Measurements from ENCODE around the gene NOP53. TPM values are rescaled to one million over a fixed set of nuclear protein-coding genes. Genes with fewer than 3 reads are reported as not detected.
A peak's percentile ranks its signal among the peaks of the same experiment; 100 is the strongest.

NOP53 gene
- total and polyA plus RNA-seq, 9 of the 15 experiments (the other 6 are each of a cell fraction or from before 2014, with no cell fraction given): 6.5 to 274 (median 145) TPM

- Histone ChIP-seq H3K9me1 (ENCODE audit: control insufficient read depth, insufficient read depth, low read length) (no peaks in the 10 kb centered on the region), H3K9ac (ENCODE audit: insufficient read depth in 1 of 2, low read depth in 2 of 2, low read length in 2 of 2) (peak overlapping the region in 1 of 2 experiments; percentile 55; a peak in 1 of 4 replicates), H3K9me3 (replicated peaks; ENCODE audit: control insufficient read depth, insufficient read depth, low read depth, low read length) (no peaks in the 10 kb centered on the region), H3K36me3 (ENCODE audit: control insufficient read depth, insufficient read depth, low read length) (peaks cover 20% of the 10 kb centered on the region; the same call in 2 of the 3 replicates), H3K27me3 (ENCODE audit: control insufficient read depth in 2 of 2, insufficient read depth in 2 of 2, low read length in 2 of 2) (no peaks in the 10 kb centered on the region), H3K27ac (ENCODE audit: extremely low read depth, low read depth, low read length) (no peak overlapping the region), H3K4me1 (replicated peaks in 1 of 2; ENCODE audit: control insufficient read depth in 2 of 2, insufficient read depth in 2 of 2, low read length in 2 of 2) (peaks cover 13 to 41% of the 10 kb centered on the region in 2 experiments), H3K4me3 (no peak overlapping the region), H3K4me2 (ENCODE audit: insufficient read depth, low read length) (no peak overlapping the region), H3K79me2 (ENCODE audit: control insufficient read depth, insufficient read depth, low read length) (peaks cover 23% of the 10 kb centered on the region), H4K20me1 (replicated peaks; ENCODE audit: control insufficient read depth, insufficient read depth, low read length) (no peaks in the 10 kb centered on the region), H2AFZ (ENCODE audit: low read depth, low read length) (no peak overlapping the region)
- no peak for FAIRE-seq
- ATAC-seq: no peak
- intact Hi-C loops (cut with micrococcal nuclease): no loop called here
- WGBS (ENCODE audit: insufficient coverage, low coverage, missing lambda C conversion rate): 65% methylated on average over 26 of the region's 32 CpGs
- in situ Hi-C loops (cut with MboI): no loop called here
- no peak for DNase-seq (ENCODE audit: extremely low read depth in 1 of 4, low spot score in 3 of 4)
- ChIA-PET POLR2A (interaction anchor here (0.6 to 1.1 kb wide), 3 partner anchors 13 to 288 kb away, joined by 3 read pairs; no protein-coding TSS in a partner anchor), CTCF (ENCODE audit: low intra/inter-chr PET ratio) (no interaction called here)
- no TSS peak for BruUV-seq (replicated peaks)
- no peak for TF ChIP-seq SRSF9 (IDR thresholded peaks at IDR 0.05; ENCODE audit: borderline replicate concordance, low read depth, low read length)
- no peak for TF ChIP-seq ID3 (CRISPR knock-in tag; IDR thresholded peaks at IDR 0.05)
- no peak for TF ChIP-seq ID3 (tag; IDR thresholded peaks at IDR 0.05)
- peak; percentile 52 for TF ChIP-seq RBFOX2 (IDR thresholded peaks at IDR 0.05; ENCODE audit: low read depth, low read length)
- peak; percentile 62; the same call in 1 of the 2 replicates for TF ChIP-seq ZNF263 (CRISPR knock-in tag; IDR thresholded peaks at IDR 0.05; ENCODE audit: borderline replicate concordance)
- peak; percentile 100 for TF ChIP-seq ZBTB33 (CRISPR knock-in tag; IDR thresholded peaks at IDR 0.05)
- peak; percentile 21; the same call in 1 of the 2 replicates for TF ChIP-seq NFIC (IDR thresholded peaks at IDR 0.05)
Measured at GRCh38 chr19:47716270-47716937, 28.9 kb upstream of the NOP53 start.
